Measurements from ENCODE around the gene CHTF18.
A peak's percentile ranks its signal among the peaks of the same experiment; 100 is the strongest.

CHTF18 gene

DNA sequence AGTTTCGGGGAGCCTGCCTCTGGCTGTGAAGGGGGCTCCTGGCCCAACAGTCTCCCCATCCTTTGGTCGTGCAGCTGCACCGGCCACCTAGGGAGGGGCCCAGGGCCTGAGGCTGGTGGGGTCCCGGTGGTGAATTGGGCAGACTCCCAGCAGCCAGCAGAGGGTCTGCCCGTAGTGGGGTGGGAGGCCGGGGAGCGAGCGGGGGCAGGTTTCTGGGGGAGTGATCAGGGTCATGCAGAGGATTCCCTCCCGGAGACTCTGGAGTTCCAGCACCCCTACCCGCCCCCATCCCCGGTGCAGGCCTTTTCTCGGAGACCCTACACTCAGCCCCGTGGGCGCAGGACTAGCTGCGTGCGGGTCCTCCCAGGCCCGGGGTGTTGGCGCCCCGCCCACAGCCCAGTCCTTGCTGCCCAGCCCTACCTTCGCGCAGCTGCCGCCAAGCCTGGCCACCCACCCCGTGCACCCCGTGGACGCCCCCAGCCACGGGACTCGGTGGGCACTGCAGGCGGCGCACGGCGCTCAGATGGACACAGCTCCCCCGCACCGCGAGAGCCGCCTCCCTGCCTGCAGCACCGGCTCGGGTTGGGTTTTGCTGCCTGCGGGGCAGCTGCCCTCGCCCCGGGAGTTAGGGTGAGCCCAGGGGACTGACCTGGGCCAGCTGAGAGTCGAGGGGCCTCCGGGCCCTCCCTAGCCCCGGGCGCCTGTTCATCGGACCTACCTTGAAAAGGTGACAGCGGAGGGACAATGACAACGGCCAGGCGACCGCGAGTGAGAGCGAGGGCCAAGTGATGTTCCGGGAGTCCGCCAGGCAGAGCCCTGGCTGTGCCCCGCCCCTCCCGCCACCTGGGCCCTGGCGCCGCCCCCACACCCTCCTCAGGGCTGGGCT, 11.8 kb downstream of the CHTF18 start, which contains the start of gene GNG13:
GNG13 (minus strand) TSS at position 787 of the 886 bp plus-strand sequence. CDS start 1,657 bp downstream, outside the sequence.
- Histone ChIP-seq H3K4me3 (ENCODE audit: insufficient read depth, low read depth, low read length) (peak within 1 kb of the TSS; percentile 20), H3K4me1 (ENCODE audit: control insufficient read depth, insufficient read depth, low read length) (peaks cover 15% of the 10 kb centered on the region), H3K27me3 (ENCODE audit: control insufficient read depth, insufficient read depth, low read length, poor library complexity, severe bottlenecking) (peaks cover 65% of the 10 kb centered on the region), H3K36me3 (ENCODE audit: control insufficient read depth, insufficient read depth, low read length) (peaks cover 4% of the 10 kb centered on the region), H3K9me3 (ENCODE audit: control insufficient read depth, low read length) (no peaks in the 10 kb centered on the region), H3K27ac (ENCODE audit: insufficient read depth, low read depth, low read length, poor library complexity, severe bottlenecking) (no peak within 1 kb of the TSS)
- WGBS, 2 experiments, result 11 to 12% methylated on average over 57 of the region's 57 CpGs

DNA sequence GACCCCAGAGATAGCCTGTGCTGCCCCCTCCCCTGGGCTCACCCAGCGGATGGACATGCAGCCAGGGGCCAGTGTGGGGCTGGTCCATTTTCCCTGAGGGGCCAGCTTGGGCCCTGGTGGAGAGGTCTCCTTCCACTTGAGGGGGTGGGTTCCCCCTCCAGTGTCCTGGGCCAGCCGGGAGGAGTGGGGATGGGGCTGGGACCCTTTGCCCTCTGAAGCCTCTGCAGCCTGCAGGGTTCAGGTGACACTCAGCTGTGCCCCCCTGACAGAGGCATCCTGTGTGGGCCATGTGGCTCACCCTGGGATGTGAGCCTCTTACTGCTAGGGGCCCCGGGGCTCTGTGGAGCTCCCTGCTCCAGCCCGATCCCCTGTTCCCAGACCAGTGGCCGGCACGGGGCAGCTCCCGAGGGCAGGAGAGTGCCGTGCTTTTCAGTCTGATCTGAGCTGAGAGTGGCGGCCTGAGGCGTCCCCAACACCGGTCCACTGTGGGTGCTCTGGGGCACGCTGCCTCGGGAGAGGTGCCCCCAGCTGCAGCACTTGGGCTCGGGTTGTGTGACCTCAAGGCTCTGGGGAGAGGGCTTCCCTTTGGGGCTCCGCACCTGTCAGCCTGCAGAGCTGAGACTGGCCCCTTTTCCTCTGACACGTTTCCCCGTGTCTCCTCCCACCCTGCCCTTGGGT, 12.6 kb downstream of the CHTF18 start:
- Histone ChIP-seq H3K27ac (ENCODE audit: insufficient read depth, low read depth, low read length, poor library complexity, severe bottlenecking) (no peak overlapping the region), H3K9me3 (ENCODE audit: control insufficient read depth, low read length) (no peaks in the 10 kb centered on the region), H3K4me1 (ENCODE audit: control insufficient read depth, insufficient read depth, low read length) (peaks cover 15% of the 10 kb centered on the region), H3K36me3 (ENCODE audit: control insufficient read depth, insufficient read depth, low read length) (peaks cover 4% of the 10 kb centered on the region), H3K27me3 (ENCODE audit: control insufficient read depth, insufficient read depth, low read length, poor library complexity, severe bottlenecking) (peaks cover 67% of the 10 kb centered on the region), H3K4me3 (ENCODE audit: insufficient read depth, low read depth, low read length) (no peak overlapping the region)
- 37% methylated on average over 17 of the region's 17 CpGs for WGBS, 2 experiments

GRCh38 chr16:801584-802363, 13.4 kb downstream of the CHTF18 start:
- Histone ChIP-seq H3K27me3 (ENCODE audit: control insufficient read depth, insufficient read depth, low read length, poor library complexity, severe bottlenecking) (peaks cover 67% of the 10 kb centered on the region), H3K4me3 (ENCODE audit: insufficient read depth, low read depth, low read length) (no peak overlapping the region), H3K9me3 (ENCODE audit: control insufficient read depth, low read length) (no peaks in the 10 kb centered on the region), H3K4me1 (ENCODE audit: control insufficient read depth, insufficient read depth, low read length) (peaks cover 15% of the 10 kb centered on the region), H3K27ac (ENCODE audit: insufficient read depth, low read depth, low read length, poor library complexity, severe bottlenecking) (no peak overlapping the region), H3K36me3 (ENCODE audit: control insufficient read depth, insufficient read depth, low read length) (peaks cover 3% of the 10 kb centered on the region)
- WGBS, 2 experiments, result 75 to 76% methylated on average over 22 of the region's 22 CpGs

DNA sequence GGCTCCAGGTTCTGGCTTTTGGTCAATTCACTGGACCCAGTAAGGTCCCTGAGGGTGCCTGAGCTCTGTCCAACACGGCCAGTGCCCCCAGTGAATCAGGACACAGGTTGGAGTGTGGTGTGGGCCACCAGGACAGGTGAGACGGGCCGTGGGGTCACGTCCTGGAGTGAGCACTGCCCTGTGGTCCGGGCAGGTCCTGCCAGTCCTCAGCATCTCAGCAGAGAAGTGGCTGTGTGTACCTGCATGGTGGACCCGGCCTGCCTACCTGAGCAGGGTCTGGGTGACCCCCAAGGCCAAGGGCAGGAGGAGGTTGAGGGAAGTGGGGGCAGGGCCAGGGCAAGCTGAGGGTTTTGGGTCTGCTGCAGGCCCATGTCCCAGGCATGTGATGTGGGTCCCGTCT, 14.0 kb downstream of the CHTF18 start:
- Histone ChIP-seq H3K27ac (ENCODE audit: insufficient read depth, low read depth, low read length, poor library complexity, severe bottlenecking) (no peak overlapping the region), H3K27me3 (ENCODE audit: control insufficient read depth, insufficient read depth, low read length, poor library complexity, severe bottlenecking) (peaks cover 67% of the 10 kb centered on the region), H3K9me3 (ENCODE audit: control insufficient read depth, low read length) (no peaks in the 10 kb centered on the region), H3K4me1 (ENCODE audit: control insufficient read depth, insufficient read depth, low read length) (peaks cover 15% of the 10 kb centered on the region), H3K4me3 (ENCODE audit: insufficient read depth, low read depth, low read length) (no peak overlapping the region), H3K36me3 (ENCODE audit: control insufficient read depth, insufficient read depth, low read length) (no peaks in the 10 kb centered on the region)
- WGBS, 2 experiments, result 91% methylated on average over 7 of the region's 7 CpGs

- Histone ChIP-seq H3K4me3 (ENCODE audit: insufficient read depth, low read depth, low read length) (no peak overlapping the region), H3K9me3 (ENCODE audit: control insufficient read depth, low read length) (no peaks in the 10 kb centered on the region), H3K27me3 (ENCODE audit: control insufficient read depth, insufficient read depth, low read length, poor library complexity, severe bottlenecking) (peaks cover 67% of the 10 kb centered on the region), H3K4me1 (ENCODE audit: control insufficient read depth, insufficient read depth, low read length) (peaks cover 15% of the 10 kb centered on the region), H3K27ac (ENCODE audit: insufficient read depth, low read depth, low read length, poor library complexity, severe bottlenecking) (no peak overlapping the region), H3K36me3 (ENCODE audit: control insufficient read depth, insufficient read depth, low read length) (no peaks in the 10 kb centered on the region)
- 85 to 86% methylated on average over 33 of the region's 33 CpGs for WGBS, 2 experiments
Measured at GRCh38 chr16:802914-803753, 14.7 kb downstream of the CHTF18 start.

- Histone ChIP-seq H3K36me3 (ENCODE audit: control insufficient read depth, insufficient read depth, low read length) (no peaks in the 10 kb centered on the region), H3K27me3 (ENCODE audit: control insufficient read depth, insufficient read depth, low read length, poor library complexity, severe bottlenecking) (peaks cover 67% of the 10 kb centered on the region), H3K9me3 (ENCODE audit: control insufficient read depth, low read length) (no peaks in the 10 kb centered on the region), H3K4me3 (ENCODE audit: insufficient read depth, low read depth, low read length) (no peak overlapping the region), H3K4me1 (ENCODE audit: control insufficient read depth, insufficient read depth, low read length) (peaks cover 15% of the 10 kb centered on the region), H3K27ac (ENCODE audit: insufficient read depth, low read depth, low read length, poor library complexity, severe bottlenecking) (no peak overlapping the region)
- WGBS, 2 experiments, result 69 to 73% methylated on average over 7 to 8 of the region's 8 CpGs
Measured at GRCh38 chr16:803754-804080, 15.3 kb downstream of the CHTF18 start.

DNA sequence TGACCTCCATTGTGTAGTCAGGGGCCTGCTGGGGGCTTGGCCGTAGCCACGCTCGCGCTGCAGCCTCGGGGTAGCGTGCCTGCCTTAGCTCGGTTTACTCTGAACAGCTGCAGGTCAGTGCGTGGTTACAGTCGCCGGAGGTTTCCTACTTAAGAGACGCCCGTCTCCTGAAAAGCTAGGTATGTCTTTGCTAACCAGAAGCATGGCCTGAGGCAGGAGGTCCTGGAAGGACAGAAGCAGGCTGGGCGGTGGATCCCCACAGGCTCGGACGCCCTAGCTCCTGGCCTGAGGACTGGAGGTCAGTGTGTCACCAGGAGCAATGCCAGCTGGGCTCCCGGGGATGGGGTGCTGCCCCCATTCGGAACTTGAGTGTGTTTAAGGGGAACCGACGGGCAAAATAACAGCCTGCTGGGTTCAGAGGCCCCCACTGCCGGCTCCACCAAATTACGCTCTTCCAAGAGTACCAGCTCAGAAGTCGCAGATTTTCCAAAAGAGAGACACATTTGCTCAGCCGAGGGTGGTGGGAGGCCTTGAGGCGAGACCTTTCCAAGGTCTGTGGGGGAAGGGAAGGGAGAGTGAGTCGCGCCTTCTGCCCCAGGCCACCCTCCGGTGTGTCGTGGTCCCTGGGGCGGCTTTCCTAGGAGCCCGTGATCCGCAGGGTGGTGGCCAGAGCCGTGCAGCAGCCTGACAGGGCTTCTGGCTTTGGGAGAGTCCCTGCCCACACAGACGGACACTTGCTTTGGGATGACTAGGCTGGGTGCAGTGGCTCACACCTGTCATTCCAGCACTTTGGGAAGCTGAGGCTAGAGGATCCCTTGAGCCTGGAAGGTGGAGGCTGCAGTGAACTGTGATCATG, 16.0 kb downstream of the CHTF18 start:
- Histone ChIP-seq H3K4me3 (ENCODE audit: insufficient read depth, low read depth, low read length) (no peak overlapping the region), H3K36me3 (ENCODE audit: control insufficient read depth, insufficient read depth, low read length) (no peaks in the 10 kb centered on the region), H3K27me3 (ENCODE audit: control insufficient read depth, insufficient read depth, low read length, poor library complexity, severe bottlenecking) (peaks cover 67% of the 10 kb centered on the region), H3K27ac (ENCODE audit: insufficient read depth, low read depth, low read length, poor library complexity, severe bottlenecking) (no peak overlapping the region), H3K4me1 (ENCODE audit: control insufficient read depth, insufficient read depth, low read length) (peaks cover 15% of the 10 kb centered on the region), H3K9me3 (ENCODE audit: control insufficient read depth, low read length) (no peaks in the 10 kb centered on the region)
- 79 to 80% methylated on average over 33 of the region's 33 CpGs for WGBS, 2 experiments

- H3K4me1 ChIP-seq (ENCODE audit: control insufficient read depth, insufficient read depth, low read length), result peaks cover 9% of the 10 kb centered on the region
- no peaks in the 10 kb centered on the region for H3K9me3 ChIP-seq (ENCODE audit: control insufficient read depth, low read length)
- no peaks in the 10 kb centered on the region for H3K36me3 ChIP-seq (ENCODE audit: control insufficient read depth, insufficient read depth, low read length)
- H3K27me3 ChIP-seq (ENCODE audit: control insufficient read depth, insufficient read depth, low read length, poor library complexity, severe bottlenecking), result peaks cover 65% of the 10 kb centered on the region
- no peak overlapping the region for H3K27ac ChIP-seq (ENCODE audit: insufficient read depth, low read depth, low read length, poor library complexity, severe bottlenecking)
- H3K4me3 ChIP-seq (ENCODE audit: insufficient read depth, low read depth, low read length), result no peak overlapping the region
- WGBS, 2 experiments, result 90 to 92% methylated on average over 17 of the region's 17 CpGs
Measured at GRCh38 chr16:805474-805873, 17.1 kb downstream of the CHTF18 start.
